Smooth muscle cell (in vitro differentiated cells): Measurements from ENCODE around the gene LHX1. TPM values are rescaled to one million over a fixed set of nuclear protein-coding genes. Genes with fewer than 3 reads are reported as not detected.

Source experiments
- DNase-seq: peaks from one replicate; lab custom pipeline; 2025; ENCODE audit not compliant: unreplicated experiment; lab: John Stamatoyannopoulos, UW
- H2AFZ ChIP-seq: fragments of 200-600 bp; sonication (generic); 2 replicates; pipeline ENCODE4 v1.6.0; 2016; ENCODE audit warnings: antibody characterized with exemption, low read depth, mild to moderate bottlenecking
- H3F3A ChIP-seq: fragments of 200-600 bp; sonication (generic); 2 replicates; pipeline ENCODE4 v1.6.0; 2017; ENCODE audit warnings: antibody characterized with exemption, low read depth
- H3K27ac ChIP-seq: fragments of 200-600 bp; sonication (generic); 2 replicates; pipeline ENCODE4 v1.5.1; 2016; ENCODE audit warnings: low read depth, mild to moderate bottlenecking
- H3K27me3 ChIP-seq: fragments of 200-600 bp; sonication (generic); 2 replicates; pipeline ENCODE4 v1.6.1; 2016; ENCODE audit warnings: low read depth, mild to moderate bottlenecking
- H3K36me3 ChIP-seq: fragments of 200-600 bp; sonication (generic); 2 replicates; pipeline ENCODE4 v1.5.1; 2016; ENCODE audit warnings: low read depth
- H3K4me1 ChIP-seq: fragments of 200-600 bp; sonication (generic); 2 replicates; pipeline ENCODE4 v1.5.1; 2016; ENCODE audit warnings: low read depth
- H3K4me2 ChIP-seq: fragments of 200-600 bp; sonication (generic); 2 replicates; pipeline ENCODE4 v1.6.0; 2016; ENCODE audit warnings: mild to moderate bottlenecking
- H3K4me3 ChIP-seq: fragments of 200-600 bp; sonication (generic); 2 replicates; pipeline ENCODE4 v1.5.1; 2016; ENCODE audit warnings: mild to moderate bottlenecking
- H3K79me2 ChIP-seq: fragments of 200-600 bp; sonication (generic); 2 replicates; pipeline ENCODE4 v1.6.0; 2016; ENCODE audit warnings: low read depth, mild to moderate bottlenecking
- H3K9ac ChIP-seq: fragments of 200-600 bp; sonication (generic); 2 replicates; pipeline ENCODE4 v1.6.0; 2016; ENCODE audit warnings: low read depth
- H3K9me3 ChIP-seq: fragments of 200-600 bp; sonication (generic); replicated peaks from 2 replicates; pipeline ENCODE4 v1.5.1; 2016; ENCODE audit warnings: low read depth
- H4K20me1 ChIP-seq: fragments of 200-600 bp; sonication (generic); 2 replicates; pipeline ENCODE4 v1.6.0; 2016; ENCODE audit warnings: low read depth
- WGBS: methylation state at CpG from one replicate; pipeline ENCODE4 v1.1.7; 2016; ENCODE audit warnings: low lambda C conversion rate; 5-methylcytosine and 5-hydroxymethylcytosine counted together
- polyA plus RNA-seq: library from polyadenylated mRNA; unstranded; fragments of >200 nt; fragmentation: Nextera tagmentation; extraction: Ambion mirVana; gene quantifications from 2 replicates; pipeline ENCODE4 v1.2.1, GENCODE V29; 2016
- total RNA-seq: library from RNA; depleted of rRNA; stranded (reverse); fragments of >200 nt; gene quantifications from 2 replicates; pipeline ENCODE4 v1.2.3, GENCODE V29; 2014
- TF ChIP-seq, protein P1 (sequence below): fragments of 200-600 bp; sonication (generic); IDR thresholded peaks from 2 replicates; pipeline ENCODE4 v1.5.1; 2017; ENCODE audit warnings: borderline replicate concordance, mild to moderate bottlenecking, antibody characterized with exemption; ENCODE audit not compliant: insufficient read depth, poor library complexity, severe bottlenecking

Gene LHX1
- total and polyA plus RNA-seq, 2 experiments from 2014 or later, result not detected

DNA sequence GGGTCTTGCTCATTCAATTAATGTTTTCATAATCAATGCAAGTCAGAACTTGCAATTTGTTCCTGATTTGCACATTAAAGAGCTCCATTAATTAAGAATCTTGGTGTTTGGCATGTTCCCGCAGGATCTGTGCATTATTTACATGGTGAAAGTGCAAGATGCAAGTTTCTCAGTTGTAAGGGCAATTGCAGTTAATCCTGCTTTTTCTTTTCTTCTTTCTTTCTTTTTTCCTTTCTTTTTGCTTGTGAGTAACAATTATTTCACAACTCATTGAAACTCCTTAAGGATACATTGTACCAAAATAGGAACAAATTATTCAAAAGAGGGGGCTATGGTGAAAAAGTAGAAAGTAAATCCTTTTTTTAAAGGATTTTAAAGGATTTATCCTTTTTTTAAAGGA, 35.6 kb downstream of the LHX1 start:
- Histone ChIP-seq H3K9me3 (no peaks in the 10 kb centered on the region), H2AFZ (no peak overlapping the region), H3K79me2 (peaks cover 8% of the 10 kb centered on the region), H4K20me1 (peaks cover 52% of the 10 kb centered on the region), H3K4me2 (no peak overlapping the region), H3K27ac (no peak overlapping the region), H3F3A (no peaks in the 10 kb centered on the region), H3K4me3 (no peak overlapping the region), H3K27me3 (no peaks in the 10 kb centered on the region), H3K9ac (no peak overlapping the region), H3K4me1 (peaks cover 14% of the 10 kb centered on the region), H3K36me3 (no peaks in the 10 kb centered on the region)
- 92% methylated on average over 1 of the region's 1 CpG for WGBS
- TF ChIP-seq, protein P1, sequence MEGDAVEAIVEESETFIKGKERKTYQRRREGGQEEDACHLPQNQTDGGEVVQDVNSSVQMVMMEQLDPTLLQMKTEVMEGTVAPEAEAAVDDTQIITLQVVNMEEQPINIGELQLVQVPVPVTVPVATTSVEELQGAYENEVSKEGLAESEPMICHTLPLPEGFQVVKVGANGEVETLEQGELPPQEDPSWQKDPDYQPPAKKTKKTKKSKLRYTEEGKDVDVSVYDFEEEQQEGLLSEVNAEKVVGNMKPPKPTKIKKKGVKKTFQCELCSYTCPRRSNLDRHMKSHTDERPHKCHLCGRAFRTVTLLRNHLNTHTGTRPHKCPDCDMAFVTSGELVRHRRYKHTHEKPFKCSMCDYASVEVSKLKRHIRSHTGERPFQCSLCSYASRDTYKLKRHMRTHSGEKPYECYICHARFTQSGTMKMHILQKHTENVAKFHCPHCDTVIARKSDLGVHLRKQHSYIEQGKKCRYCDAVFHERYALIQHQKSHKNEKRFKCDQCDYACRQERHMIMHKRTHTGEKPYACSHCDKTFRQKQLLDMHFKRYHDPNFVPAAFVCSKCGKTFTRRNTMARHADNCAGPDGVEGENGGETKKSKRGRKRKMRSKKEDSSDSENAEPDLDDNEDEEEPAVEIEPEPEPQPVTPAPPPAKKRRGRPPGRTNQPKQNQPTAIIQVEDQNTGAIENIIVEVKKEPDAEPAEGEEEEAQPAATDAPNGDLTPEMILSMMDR, result no peak
- DNase-seq, result no peak

DNA sequence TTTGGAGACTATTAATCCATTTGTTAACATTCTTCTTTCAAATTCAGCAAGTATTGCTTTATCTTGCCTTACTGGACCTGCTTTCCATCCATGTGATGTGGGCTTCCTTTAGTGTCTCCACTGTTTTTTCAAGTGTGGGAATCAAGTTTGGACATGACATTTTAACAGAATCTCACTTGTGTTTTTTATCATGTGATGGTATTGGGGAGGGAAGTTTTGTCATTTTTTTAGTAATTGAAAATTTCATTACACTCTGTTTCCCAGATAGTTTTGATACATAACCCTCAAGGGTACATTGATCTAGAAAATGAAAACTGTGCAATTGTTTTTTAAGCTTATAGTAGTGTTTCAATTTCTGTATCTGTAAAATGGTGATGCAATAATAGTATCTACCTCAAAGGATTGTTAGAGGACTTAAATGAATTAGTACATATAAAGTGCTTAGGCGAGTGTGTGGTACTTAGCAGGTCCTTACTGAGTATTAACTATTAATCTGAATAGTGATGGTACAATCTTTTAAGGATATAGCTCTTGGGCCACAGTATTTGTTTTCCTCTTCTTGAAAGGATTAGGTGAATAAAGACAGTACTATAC, 38.7 kb downstream of the LHX1 start:
- TF ChIP-seq, protein P1, result no peak
- DNase-seq, result no peak
- peaks cover 51% of the 10 kb centered on the region for H4K20me1 ChIP-seq
- no peak overlapping the region for H2AFZ ChIP-seq
- no peak overlapping the region for H3K4me2 ChIP-seq
- no peak overlapping the region for H3K4me3 ChIP-seq
- H3K79me2 ChIP-seq, result peaks cover 8% of the 10 kb centered on the region
- peaks cover 34% of the 10 kb centered on the region for H3K4me1 ChIP-seq
- H3F3A ChIP-seq, result no peaks in the 10 kb centered on the region
- no peaks in the 10 kb centered on the region for H3K36me3 ChIP-seq
- H3K9ac ChIP-seq, result no peak overlapping the region
- no peak overlapping the region for H3K27ac ChIP-seq
- 83% methylated on average over 1 of the region's 1 CpG for WGBS
- H3K27me3 ChIP-seq, result no peaks in the 10 kb centered on the region
- H3K9me3 ChIP-seq, result no peaks in the 10 kb centered on the region

DNA sequence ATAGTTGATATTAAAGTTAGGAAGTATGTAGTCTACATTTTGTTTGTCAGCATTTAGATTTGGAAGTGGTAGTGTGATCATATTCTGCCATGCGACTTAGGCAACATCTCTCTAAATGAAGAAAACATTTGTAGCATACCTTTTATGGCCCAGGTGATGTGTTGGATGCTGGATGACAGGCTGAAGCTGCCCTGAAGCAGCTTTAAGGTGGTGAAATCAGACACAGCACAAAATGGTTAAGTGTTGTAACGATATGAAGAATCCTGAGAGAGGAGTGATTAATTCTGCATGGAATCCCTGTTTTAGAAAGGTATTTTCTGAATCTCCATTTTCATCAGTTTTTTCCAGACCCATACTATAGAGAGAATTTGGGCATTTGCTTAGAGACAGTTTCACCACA, 39.8 kb downstream of the LHX1 start:
- Histone ChIP-seq H3K9me3 (no peaks in the 10 kb centered on the region), H3K9ac (no peak overlapping the region), H3K4me3 (no peak overlapping the region), H3K27me3 (no peaks in the 10 kb centered on the region), H3K4me2 (no peak overlapping the region), H2AFZ (no peak overlapping the region), H3K79me2 (peaks cover 8% of the 10 kb centered on the region), H3K27ac (no peak overlapping the region), H3F3A (no peaks in the 10 kb centered on the region), H4K20me1 (peaks cover 46% of the 10 kb centered on the region), H3K4me1 (peaks cover 27% of the 10 kb centered on the region), H3K36me3 (no peaks in the 10 kb centered on the region)
- WGBS, result 85% methylated on average over 2 of the region's 2 CpGs
- TF ChIP-seq, protein P1, result no peak
- no peak for DNase-seq

DNA sequence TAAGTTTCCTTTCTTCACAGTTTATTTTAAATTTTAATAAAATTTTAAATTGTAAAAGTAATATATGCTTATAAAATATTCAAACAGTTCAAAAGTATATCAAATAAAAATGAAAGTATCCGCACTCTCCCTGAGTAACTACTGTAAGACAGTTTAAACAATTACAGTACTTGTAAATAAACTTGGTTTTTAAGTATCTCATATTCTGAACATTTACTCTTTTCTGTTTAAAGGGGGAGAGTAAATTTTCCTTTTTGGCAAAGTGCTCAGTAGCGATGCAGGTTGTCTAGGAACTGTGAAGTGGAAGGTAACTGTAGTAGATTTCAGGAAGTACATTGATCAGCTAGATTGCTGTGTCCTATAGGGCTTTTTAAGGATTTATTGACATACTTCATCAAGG, 40.3 kb downstream of the LHX1 start:
- Histone ChIP-seq H3K9ac (no peak overlapping the region), H4K20me1 (peaks cover 41% of the 10 kb centered on the region), H3K27me3 (no peaks in the 10 kb centered on the region), H3K4me2 (no peak overlapping the region), H3K4me3 (no peak overlapping the region), H3K9me3 (no peaks in the 10 kb centered on the region), H3K79me2 (peaks cover 8% of the 10 kb centered on the region), H3K36me3 (no peaks in the 10 kb centered on the region), H2AFZ (no peak overlapping the region), H3K27ac (no peak overlapping the region), H3F3A (no peaks in the 10 kb centered on the region), H3K4me1 (peaks cover 22% of the 10 kb centered on the region)
- 91% methylated on average over 2 of the region's 2 CpGs for WGBS
- TF ChIP-seq, protein P1, result no peak
- no peak for DNase-seq
